Epithelial cell of proximal tubule (primary cell): ENCODE data around the gene EFNA5. TPM values are rescaled to one million over a fixed set of nuclear protein-coding genes. Genes with fewer than 3 reads are reported as not detected.

ENCODE experiments used
- DNase-seq: peaks from one replicate; pipeline ENCODE4 v3.0.0-alpha.2; 2011; ENCODE audit warnings: low read depth
- H3K4me3 ChIP-seq: 2 replicates; pipeline ENCODE4 v1.5.1; 2011; ENCODE audit warnings: low read depth, mild to moderate bottlenecking, low read length
- total RNA-seq: library from RNA; depleted of rRNA; stranded (reverse); fragments of >200 nt; gene quantifications from 2 replicates; pipeline ENCODE4 v1.2.3, GENCODE V29; 2015
- TF ChIP-seq, protein P1 (sequence below): conservative IDR thresholded peaks from 2 replicates; pipeline ENCODE4 v1.5.1; 2012; ENCODE audit warnings: low read depth, mild to moderate bottlenecking, low read length

EFNA5 gene
- total RNA-seq, 1 donor from 2014 or later = 28.1 TPM

DNA sequence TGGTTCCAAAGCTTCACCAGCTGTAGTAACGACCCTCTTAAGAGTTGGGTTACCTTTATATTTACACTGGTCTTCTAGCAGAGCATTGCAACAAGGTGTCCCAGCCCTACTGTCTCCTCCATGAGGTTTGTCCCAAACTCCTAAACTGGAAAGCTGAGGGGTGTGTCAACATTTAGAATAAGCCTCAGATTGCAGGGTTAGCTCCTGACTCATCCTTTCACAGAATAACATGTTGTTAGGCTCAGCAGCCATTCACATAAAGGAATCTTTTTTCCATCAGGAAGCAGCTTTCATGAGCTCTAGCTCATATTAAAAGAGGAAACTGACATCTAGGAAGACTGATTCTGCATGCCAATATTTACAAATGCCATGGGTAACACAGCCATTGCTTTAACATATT lies 238.7 kb downstream of the EFNA5 start:
- no peak for DNase-seq
- TF ChIP-seq, protein P1, sequence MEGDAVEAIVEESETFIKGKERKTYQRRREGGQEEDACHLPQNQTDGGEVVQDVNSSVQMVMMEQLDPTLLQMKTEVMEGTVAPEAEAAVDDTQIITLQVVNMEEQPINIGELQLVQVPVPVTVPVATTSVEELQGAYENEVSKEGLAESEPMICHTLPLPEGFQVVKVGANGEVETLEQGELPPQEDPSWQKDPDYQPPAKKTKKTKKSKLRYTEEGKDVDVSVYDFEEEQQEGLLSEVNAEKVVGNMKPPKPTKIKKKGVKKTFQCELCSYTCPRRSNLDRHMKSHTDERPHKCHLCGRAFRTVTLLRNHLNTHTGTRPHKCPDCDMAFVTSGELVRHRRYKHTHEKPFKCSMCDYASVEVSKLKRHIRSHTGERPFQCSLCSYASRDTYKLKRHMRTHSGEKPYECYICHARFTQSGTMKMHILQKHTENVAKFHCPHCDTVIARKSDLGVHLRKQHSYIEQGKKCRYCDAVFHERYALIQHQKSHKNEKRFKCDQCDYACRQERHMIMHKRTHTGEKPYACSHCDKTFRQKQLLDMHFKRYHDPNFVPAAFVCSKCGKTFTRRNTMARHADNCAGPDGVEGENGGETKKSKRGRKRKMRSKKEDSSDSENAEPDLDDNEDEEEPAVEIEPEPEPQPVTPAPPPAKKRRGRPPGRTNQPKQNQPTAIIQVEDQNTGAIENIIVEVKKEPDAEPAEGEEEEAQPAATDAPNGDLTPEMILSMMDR = no peak
- no peak overlapping the region for H3K4me3 ChIP-seq

- no peak overlapping the region for H3K4me3 ChIP-seq
- TF ChIP-seq, protein P1 = no peak
- no peak for DNase-seq
These were observed 239.2 kb downstream of the EFNA5 start for GRCh38 chr5:107431536-107431935.

DNA sequence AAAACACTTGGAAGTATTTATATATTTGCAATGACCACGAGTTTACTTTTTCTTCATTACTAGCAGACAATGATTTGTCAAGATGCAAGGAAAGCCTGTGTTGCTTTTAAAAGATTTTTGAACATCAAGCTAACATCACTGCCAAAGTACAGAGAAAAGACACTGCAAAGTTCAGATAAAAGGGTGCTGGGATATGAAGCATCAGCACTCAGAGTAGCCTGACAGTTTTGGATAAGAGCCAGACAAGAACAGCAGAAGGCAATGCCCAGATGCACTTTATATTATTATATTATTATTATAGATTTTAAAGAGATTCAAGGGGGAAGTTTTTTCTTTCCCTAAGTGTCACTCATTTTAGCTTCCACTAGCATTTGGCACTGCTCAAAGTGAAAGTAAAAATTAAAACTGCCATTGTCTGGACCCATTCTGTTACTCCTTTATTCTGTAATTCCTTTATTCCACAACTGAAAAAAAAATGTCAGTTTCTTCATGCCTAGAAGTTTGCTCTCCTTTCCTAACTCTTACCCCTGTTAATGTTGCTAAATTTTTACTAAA lies 240.6 kb downstream of the EFNA5 start:
- DNase-seq = no peak
- TF ChIP-seq, protein P1 = no peak

GRCh38 chr5:107428303-107428813 lies 242.4 kb downstream of the EFNA5 start:
- no peak for DNase-seq
- H3K4me3 ChIP-seq = no peak overlapping the region
- TF ChIP-seq, protein P1 = no peak

More for the DNA sequence above, 240.6 kb downstream of the EFNA5 start:
- peak overlapping the region; percentile 4 for H3K4me3 ChIP-seq

- no peak for DNase-seq
- TF ChIP-seq, protein P1 = no peak
- no peak overlapping the region for H3K4me3 ChIP-seq
These were observed 243.9 kb downstream of the EFNA5 start for GRCh38 chr5:107426872-107427271.

DNA sequence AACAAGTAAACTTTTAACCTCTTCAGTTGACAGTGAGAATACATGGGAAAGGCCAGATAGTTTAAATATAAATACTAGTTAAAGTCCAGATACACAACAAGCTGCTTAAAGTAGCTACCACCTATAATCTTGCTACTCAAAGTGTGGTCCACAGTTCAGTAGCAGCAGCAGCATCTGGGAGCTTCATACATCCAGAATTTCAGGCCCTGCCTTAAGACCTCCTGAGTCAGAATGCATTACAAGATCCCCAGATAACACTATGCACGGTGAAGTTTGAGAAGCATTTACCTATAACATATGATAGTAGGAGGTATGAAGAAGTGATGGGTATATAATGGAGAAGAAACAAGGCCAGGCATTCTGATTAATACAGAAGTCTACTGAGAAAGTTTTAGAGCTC lies 244.5 kb downstream of the EFNA5 start:
- no peak overlapping the region for H3K4me3 ChIP-seq
- TF ChIP-seq, protein P1 = no peak
- no peak for DNase-seq

GRCh38 chr5:107425541-107426031 lies 245.2 kb downstream of the EFNA5 start:
- peak; percentile 83 for DNase-seq
- TF ChIP-seq, protein P1 = no peak
- H3K4me3 ChIP-seq = no peak overlapping the region
